ENCODE data around the gene IGSF8. TPM values are rescaled to one million over a fixed set of nuclear protein-coding genes. Genes with fewer than 3 reads are reported as not detected.

Gene IGSF8
- total RNA-seq, 1 donor from 2014 or later, result 29.7 TPM

GRCh38 chr1:160109686-160110085, 11.3 kb upstream of the IGSF8 start:
- no peak for DNase-seq (ENCODE audit: low spot score)

DNA sequence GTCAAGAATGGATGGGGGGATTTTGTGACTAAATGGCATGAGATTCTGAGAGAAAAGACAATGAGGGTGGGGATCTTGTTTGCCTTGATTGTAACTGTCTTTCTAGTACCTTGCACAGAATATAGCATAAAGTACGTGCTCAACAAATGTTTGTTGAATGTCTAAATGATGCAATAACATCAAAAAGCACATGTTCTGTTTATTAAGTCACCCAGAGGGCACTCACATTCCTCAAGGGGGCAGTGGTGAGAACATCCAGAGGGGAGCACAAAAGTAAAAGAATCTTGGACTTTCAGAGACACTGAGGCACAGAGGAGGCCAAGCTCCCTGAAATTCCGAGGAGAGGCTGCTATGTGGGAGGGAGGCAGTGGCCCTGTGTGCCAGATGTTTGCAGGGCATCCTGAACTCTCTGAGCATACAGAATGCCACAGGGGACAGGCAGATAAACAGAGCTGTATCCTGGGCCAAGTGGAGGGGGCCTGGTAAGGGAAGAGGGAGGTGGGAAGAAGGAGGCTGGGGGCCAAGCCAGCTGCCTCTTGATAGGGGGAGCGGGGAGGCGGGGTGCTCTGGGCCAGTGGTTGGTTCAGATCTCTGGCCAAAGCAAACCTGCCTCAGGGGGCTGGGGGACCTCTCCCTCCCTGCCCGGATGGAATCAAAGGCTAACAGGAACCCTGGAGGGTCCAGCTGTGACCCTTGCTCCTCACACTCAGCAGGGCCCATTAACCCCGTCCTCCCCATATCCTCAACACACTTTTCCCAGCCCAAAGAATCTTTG, 10.7 kb upstream of the IGSF8 start:
- intact Hi-C loops (cut with DNase I), result no loop called here
- no peak for DNase-seq (ENCODE audit: low spot score)

More at GRCh38 chr1:160109686-160110085, 11.3 kb upstream of the IGSF8 start:
- intact Hi-C loops (cut with DNase I), result no loop called here

DNA sequence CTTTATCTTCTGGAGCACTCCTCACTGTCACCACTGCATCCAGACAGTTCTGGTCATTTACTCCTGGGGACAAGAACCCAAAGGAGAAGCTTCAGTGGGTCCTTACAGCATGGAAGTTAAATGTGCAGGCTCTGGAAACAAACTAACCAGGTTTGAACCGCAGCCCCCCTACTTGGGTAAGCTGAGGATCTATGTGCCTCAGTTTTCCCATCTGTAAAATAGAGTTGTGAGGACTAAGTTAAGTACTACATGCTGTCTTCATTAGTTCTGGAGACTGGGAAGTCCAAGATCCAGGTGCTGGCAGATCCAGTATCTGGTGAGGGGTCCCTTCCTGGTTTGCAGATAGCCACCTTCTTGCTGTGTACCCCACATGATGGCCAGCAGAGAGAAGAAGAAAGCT, 9.1 kb upstream of the IGSF8 start:
- no peak for DNase-seq (ENCODE audit: low spot score)
- intact Hi-C loops (cut with DNase I), result no loop called here

DNA sequence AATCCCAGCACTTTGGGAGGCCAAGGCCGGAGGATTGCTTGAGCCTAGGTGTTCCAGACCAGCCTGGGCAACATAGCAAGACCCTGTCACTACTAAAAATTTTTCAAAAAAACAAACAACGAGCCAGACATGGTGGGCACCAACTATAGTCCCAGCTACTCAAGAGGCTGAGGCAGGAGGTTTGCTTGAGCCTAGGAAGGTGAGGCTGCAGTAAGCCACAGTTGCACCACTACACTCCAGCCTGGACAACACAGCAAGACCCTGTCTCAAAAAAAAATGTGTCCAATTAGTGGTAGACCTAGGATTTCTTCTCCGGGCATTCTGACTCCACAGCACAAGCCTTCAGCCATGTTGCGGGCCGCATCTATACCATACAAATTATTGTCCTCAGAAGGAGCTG, 6.7 kb upstream of the IGSF8 start:
- intact Hi-C loops (cut with DNase I), result no loop called here
- no peak for DNase-seq (ENCODE audit: low spot score)

DNA sequence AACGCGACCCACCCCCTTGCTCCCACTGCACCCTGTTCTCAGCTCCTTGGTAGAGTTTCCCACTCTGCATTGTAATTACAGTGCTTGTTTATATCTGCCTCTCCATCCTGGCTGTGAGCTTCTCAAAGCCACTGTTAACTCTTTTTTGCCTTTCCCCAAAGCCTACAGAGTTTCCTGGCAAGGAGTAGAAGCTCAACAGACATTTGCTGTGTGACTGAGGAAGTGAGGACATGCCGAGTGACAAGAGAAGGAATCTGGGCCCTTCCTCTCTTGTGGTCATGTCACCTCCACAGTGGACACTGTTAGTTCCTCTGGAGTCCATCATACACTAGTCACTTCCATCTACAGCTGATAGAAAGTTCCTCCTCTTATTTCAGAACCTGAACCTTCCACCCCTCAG, 6.1 kb upstream of the IGSF8 start:
- intact Hi-C loops (cut with DNase I), result loop anchor here (5.0 kb wide), 2 partner anchors 103 to 273 kb away; partner anchors contain the start of gene PEA15
- no peak for DNase-seq (ENCODE audit: low spot score)

DNA sequence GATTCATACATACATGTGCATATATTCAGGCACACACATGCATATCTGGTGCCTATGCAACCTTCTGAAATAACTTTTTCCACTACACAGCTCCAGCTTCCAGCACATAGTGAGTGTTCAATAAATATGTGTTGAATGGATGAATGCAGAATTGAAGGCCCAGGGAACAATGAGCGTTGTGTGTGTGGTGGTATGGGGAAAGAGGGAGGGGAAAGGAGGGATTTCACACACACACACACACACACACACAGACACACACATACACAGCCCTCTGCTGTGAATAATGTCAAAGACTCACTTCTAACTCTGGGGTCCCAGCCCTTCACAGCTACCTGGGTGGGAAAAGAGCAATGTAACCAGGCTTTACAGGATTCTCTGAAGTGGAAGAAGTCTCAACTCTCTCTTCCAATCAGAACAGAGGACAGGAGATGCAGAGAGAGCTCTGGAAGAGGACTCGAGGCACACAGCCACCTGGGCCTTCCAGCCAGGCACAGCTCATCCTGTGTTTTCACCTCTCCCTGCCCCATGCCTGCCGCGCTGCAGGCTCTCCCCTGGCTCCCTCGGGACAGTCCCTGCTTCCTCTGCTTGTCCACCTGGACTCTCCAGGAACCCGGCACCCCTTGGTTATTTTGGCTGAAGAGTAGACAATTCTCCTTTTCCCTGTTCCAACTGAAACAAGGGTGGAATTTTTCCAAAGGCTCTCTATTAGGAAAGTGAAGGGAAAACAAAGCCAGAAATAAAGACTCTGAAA, 5.4 kb upstream of the IGSF8 start:
- DNase-seq (ENCODE audit: low spot score), result no peak
- intact Hi-C loops (cut with DNase I), result loop anchor here (5.0 kb wide), 2 partner anchors 103 to 273 kb away; partner anchors contain the start of gene PEA15

DNA sequence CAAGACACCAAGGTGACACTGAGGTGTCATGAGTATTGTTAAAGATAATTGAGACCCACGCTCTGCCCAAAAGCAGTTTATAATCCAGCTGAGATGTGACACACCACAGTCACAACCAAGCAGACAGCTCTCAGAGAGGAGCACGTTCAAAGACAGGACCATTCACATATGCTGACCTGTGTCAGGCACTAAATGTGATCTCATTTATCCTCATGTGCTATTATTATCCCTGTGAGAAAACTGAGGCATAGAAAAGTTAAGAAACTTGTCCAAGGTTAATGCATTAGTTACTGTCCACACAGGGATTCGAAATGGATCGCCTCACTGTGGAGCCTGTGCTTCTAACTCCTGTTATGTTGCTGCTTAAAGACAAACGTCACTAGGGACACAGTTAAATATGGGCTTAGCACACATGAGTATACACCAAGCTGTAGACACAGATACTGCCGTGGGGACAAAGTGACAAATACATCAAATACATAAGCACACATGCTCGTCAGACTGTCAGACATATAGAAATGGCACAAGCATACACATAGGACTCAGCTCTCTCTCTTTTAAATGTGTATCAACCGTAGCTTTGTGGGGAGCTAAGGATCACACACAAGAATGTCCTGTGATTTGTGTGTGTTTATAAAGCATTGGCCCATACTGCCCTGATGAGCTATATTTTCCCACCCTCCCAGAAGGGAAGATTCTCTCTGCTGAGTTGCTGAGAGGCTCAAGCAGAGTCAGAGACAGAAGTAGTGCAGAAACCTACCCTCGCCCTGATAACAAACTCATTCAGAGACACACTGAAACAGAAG, 3.5 kb upstream of the IGSF8 start:
- no peak for DNase-seq (ENCODE audit: low spot score)
- intact Hi-C loops (cut with DNase I), result loop anchor here (1.0 to 5.0 kb wide), 6 partner anchors 90 to 275 kb away; partner anchors contain the start of gene PEA15

DNA sequence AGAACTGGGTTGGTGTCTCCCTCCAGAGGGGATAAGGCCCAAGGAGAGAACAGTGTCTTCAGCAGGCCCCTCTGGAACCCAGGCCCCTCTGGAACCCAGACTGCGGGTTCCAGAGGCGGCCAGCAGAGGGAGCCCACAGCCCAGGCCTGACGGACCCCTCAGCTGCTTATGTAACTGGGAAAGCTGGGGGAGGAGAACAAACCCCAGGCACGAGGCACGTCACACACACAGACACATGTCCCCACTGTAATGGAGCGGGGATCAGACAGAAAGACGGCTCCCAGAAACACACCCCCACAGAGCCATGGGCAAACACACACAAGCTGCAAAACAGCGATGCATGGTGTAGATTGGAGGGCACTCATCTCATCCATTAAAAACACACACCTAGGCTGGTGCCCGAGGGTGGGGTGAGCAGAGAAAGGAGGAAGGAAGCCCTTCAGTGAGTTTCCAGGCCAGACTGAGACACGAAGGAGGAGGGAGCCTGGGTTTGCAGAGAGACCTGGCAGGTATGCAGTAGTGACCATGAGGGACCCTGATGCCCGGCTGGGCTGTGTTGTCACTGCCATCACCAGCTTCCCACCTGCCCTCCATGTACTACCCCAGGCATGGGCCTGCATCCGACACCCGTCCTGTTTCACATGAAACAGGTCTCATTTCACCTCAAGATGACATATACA, 2.8 kb upstream of the IGSF8 start:
- peak; percentile 86 for DNase-seq (ENCODE audit: low spot score)
- intact Hi-C loops (cut with DNase I), result loop anchor here (1.0 to 5.0 kb wide), 6 partner anchors 91 to 276 kb away; partner anchors contain the start of gene PEA15

DNA sequence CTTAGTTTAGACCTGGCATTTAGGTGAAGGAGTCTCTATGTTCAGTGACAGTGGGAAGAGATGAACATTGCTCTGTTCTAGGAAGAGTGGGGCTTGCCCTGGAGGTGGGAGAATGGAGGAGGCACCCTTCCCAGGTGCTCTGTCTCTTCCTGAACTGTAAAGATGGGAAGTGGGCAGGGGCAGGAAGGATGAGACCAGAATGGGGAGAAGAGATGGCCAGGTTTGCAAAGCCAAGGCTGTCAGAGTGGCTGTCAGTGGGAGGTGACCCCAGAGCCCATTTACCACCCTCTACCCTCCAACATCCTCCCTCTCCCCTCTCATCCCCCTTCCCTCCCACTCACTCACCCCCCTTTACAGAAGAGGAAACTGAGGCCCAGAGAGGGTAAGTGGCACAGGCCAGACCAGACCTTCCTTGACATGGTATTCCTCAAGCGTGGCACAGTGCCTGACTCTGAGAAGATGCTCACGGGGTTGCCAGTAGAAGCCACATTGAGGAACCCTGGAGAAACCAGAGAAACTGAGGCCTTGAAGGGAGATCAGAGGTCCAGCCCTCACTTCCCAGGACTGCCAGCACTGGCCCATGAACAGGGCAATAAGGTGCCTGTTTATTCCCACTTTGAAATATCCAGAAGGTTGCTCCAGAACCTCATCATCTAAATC, 1.4 kb upstream of the IGSF8 start:
- intact Hi-C loops (cut with DNase I), result loop anchor here (2.0 to 5.0 kb wide), 4 partner anchors 107 to 277 kb away; partner anchors contain the start of gene PEA15
- DNase-seq (ENCODE audit: low spot score), result no peak

DNA sequence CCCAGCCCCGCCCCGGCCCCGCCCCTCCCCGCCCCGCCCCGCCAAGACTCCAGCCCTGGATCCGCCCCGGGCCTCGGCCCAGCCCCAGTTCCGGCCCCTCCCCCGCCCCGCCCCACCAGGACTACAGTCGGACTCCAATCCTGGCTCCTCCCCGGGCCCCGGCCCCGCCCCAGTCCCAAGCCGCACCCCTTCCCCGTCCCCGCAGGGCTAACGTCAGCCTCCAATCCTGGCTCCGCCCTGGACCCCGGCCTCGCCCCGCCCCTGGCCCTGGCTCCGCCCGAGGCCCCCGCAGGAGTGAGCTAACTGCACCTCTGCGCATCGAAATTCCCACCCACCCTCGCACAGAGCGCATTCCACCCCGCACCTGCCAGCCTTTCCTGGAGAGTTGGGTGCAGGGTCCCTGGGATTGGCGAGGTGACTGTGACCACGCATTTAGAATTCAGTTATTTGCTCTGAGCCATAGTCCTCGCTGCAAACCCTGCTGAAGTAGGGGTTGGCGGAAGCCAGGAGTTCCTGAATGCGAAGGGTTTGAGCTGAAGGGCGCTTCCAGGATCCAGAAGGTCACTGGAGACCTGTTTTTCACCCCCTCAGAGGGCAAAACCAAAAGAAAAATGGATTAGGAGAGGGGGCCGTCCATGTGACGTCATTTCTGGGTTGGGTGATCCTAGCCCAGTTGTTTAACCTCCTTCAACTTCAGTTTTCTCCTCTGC, 588 bp upstream of the IGSF8 start:
- intact Hi-C loops (cut with DNase I), result no loop called here
- peak; percentile 99 for DNase-seq (ENCODE audit: low spot score)

DNA sequence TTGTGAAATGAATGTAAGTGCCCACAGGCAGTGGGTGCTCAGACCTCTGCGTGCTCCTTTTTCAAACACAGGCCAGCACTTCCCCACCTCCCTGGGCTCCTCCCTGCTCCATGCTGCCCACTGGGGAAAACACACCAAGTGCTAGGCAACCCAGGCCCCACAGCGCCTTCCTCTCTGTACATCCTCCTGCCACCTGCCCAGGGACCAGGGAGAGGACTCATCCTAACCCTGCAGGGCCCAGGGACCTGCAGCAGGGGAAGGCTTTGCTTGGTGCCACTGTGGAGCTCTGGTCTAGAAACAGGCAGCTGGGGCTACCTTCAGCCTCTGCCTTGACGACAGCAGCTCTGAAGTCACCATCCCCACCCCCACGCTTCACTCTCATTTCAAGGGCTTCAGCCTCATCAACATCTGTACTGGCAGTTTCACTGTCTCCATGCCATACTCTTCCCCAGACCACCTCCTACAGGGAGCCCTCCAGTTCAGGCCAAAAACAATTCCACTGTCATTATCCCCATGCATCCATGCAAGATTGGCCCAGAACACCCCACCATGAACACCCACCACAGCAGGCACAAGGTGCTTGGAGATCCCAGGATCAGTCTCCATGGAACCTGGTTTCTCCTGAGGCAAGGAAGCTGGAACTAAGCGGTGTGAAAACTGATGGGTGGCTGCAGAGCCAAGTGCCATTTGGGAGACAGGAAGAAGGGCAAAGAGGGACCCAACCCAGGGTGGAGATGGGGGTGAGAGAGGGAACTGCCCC, 1.1 kb downstream of the IGSF8 start:
- intact Hi-C loops (cut with DNase I), result no loop called here
- no peak for DNase-seq (ENCODE audit: low spot score)

DNA sequence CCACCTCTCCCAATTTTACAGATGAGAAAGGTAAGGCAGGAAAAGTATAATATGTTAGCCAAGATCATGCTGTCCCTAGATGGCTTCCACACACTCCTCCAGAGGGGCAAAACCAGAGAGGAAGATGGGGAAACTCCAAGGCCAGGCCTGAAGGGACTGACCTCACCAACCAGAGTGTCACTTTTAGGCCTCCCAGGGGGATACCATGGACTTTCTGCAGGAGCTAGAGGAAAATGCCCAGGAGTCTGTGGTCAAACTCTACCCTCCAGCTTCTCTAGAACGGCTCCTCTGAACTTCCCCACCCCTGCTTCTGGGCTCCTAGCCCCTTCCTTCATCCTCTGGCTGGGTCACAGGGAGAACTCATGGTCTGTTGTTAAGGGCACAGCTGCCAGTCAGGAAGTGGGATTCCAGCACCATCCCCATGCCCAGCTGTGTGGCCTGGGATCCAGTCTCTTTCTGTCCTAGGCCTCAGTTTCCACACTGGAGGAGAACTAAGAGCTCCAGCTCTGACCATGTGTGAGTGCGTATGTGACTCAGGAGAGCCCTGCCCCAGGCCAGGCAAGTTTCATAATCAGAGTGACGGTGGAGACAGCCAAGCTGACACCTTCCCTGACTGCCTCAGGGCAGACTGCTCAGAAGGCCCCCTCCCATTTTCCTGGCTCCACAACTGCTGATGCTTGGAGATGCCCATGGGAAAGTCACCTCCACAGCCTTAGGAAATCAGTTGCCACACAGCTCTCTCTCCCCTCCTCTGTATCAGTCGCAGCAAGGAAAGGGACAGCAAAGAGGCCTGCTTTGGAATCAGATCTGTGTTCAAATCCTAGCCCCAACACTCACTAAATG, 1.9 kb downstream of the IGSF8 start:
- no peak for DNase-seq (ENCODE audit: low spot score)
- intact Hi-C loops (cut with DNase I), result no loop called here

- intact Hi-C loops (cut with DNase I), result no loop called here
- no peak for DNase-seq (ENCODE audit: low spot score)
Observed at GRCh38 chr1:160095382-160096105, 2.9 kb downstream of the IGSF8 start.

- intact Hi-C loops (cut with DNase I), result no loop called here
- DNase-seq (ENCODE audit: low spot score), result no peak
Observed at GRCh38 chr1:160094806-160095205, 3.6 kb downstream of the IGSF8 start.

DNA sequence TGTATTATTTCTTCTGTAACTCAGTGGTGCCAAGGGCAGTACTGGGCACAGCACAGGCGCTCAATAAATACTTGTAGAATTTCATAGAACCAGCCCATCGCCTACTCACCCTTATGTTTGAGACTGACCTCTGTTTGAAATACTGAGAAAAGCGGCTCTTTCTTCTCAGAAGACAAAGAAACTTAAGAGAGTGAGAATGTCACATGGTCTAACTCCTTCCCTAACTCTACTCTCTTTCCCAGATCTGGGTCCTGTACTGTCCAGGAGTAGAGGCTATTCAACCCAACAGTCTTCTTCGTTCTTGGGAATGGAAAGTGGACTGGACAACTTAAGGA, 4.2 kb downstream of the IGSF8 start:
- DNase-seq (ENCODE audit: low spot score), result no peak
- intact Hi-C loops (cut with DNase I), result no loop called here

DNA sequence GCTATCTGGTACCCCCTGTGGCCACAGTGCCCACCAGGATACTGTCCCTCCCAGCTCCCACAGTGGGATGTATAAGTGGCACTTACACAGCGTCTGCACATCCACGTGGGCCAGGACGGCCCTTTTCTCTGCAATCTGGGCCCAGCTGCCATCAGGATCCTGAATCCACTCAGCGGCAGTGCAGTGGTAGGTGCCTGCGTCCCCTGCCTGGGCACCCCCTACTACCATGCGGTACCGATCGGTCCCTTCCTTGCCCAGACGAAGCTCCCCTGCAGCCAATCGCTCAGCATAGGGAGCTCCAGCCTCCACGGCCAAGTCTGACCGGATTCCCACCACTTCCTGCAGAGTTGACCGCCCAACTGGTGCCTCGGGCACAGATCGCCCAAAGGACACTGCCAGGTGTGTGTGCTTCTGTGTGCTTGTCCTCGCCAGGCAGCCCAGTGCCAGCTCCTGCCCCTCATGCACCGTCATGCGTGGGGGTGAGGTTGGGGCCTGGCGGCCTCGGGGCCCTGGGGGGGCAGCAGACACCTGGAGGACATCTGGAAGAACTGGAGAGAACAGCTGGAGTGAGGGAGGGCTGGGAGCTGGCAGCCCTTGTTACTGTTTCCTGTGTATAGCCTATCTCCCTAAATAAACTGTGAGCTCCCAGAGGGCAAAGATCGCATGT, 4.7 kb downstream of the IGSF8 start:
- intact Hi-C loops (cut with DNase I), result no loop called here
- no peak for DNase-seq (ENCODE audit: low spot score)

Data from cardiac septum (tissue), 1 donor.